GM18519 (cell line): ENCODE results near the gene PLD4.
"Not testable (repeated sequence)": the region's sequence is repeated elsewhere in the genome, so short reads cannot be mapped to it uniquely, and the experiment has no call there.

Source experiments
- ATAC-seq: cut with Tn5 transposase; IDR thresholded peaks from one replicate; pipeline ENCODE4 v1.9.1; 2021; ENCODE audit warnings: mild to moderate bottlenecking, moderate library complexity; ENCODE audit not compliant: unreplicated experiment, low FRiP score

PLD4 gene

DNA sequence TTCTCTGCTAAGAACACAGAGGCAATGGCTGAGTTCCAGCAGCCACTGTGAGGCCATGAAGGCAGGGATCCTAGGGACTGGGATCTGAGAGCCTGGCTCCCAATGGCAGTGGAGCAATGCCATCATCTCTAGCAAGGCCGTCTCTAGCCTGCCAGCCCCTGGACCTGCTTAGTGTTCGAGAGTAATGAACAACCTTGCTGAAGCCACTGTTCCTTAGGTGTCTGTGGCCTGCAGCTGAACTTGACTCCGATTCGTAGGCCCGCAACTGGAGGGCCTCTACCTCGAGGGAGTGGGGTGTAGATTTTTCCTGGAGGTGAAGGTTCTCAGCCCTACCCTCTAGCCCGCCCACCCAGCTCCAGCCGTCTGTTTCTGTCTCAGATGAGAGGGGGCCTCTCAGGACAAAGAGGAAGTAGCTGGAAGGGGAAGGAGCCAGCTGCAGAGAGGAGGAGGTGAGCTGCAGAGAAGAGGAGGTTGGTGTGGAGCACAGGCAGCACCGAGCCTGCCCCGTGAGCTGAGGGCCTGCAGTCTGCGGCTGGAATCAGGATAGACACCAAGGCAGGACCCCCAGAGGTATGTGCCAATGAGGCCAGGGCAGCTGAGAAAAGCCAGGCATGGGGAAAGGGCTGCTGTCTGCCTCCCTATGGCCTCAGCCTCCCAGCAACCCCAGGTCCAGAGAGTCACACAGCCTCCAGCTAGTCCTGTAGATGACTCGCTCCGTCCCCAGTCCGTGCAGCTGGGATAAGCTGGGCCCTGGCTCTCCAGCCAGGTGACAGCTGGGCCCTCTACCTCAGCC lies at the start of gene PLD4:
PLD4 (plus strand) TSS at position 459 of the 793 bp plus-strand sequence. CDS start 2,262 bp downstream, outside the sequence.
- ATAC-seq, result no peak

GRCh38 chr14:104875412-104875751 lies 49.3 kb upstream of the PLD4 start:
- no peak for ATAC-seq

- ATAC-seq, result no peak
Measured at GRCh38 chr14:104875811-104876210, 48.9 kb upstream of the PLD4 start.

- no peak for ATAC-seq
Measured at GRCh38 chr14:104876251-104876699, 48.4 kb upstream of the PLD4 start.

DNA sequence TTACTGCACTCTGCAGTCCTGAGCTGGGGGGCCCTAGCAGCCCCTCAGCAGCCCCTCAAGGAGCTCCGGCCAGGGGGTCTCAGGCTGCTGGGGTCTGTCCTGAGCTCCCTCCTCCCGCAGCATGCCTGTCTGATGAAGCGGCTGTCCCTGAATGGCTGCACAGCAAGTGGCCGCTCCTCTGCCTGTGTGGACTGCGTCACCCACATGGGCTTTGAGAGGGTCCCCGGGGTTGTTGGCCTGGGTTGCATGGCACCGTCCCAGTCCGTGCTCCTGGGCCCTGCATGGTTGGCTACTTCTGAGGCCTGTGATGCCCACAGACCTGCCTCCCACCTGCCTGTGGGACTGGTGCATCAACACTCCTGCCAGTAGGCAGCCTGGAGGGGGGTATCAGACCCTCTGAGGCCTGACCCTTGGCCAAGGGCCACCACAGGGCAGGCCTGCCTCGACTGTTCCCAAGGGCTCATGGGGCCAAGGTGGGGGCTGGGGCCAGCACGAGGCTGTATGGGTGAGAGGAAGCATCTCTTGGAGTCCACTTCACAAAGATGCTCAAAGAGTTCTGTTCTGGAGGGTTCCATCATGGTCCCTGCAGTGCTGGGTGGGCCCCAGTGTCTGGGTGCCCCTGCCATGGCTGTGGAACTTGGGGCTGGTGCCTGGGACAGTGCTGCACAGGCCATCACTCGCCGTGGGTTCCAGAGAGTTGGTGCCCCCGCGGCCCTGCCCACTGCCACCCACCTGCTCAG lies 47.4 kb upstream of the PLD4 start:
- ATAC-seq, result no peak

GRCh38 chr14:104877806-104878550 lies 46.7 kb upstream of the PLD4 start:
- ATAC-seq, result no peak

GRCh38 chr14:104878582-104878981 lies 46.1 kb upstream of the PLD4 start:
- ATAC-seq, result no peak

DNA sequence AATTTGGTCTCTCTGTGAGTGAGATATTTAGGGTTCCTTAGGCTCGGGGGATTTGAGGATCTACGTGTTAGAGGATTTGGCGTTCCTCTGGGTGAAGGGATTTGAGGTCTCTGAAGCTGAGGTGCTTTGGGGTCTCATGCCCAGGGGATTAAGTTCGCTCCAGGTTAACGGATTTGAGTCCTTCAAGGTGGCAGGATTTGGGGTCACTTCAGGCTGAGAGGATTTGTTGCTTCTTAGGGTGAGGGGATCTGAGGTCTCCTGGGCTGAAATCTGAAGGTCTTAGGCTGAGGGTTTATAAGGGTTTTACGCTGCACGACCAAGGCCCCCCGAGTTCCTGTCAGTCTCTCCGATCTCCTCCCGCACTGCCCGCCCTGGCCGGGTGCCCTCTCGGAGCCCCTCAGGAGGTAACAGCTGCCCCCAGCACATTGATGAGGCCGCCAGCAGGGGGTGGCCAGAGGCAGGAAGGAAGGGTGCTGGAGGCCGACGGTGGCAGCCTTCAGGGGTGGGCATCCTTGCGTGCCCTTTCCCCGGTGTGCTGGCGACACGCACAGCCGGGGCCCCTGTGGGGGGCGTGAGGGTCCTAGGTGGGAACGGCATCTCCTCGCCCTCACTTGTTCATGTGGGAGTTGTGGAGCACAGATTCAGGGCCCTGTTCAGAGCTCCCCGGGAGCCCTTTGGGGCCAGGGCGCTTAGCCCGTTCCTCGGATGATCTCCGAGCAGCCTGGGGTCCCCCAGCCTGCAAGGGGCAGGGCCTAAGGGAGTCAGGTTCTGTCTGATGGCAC lies 45.3 kb upstream of the PLD4 start:
- ATAC-seq, result no peak

GRCh38 chr14:104879983-104880565 lies 44.6 kb upstream of the PLD4 start:
- no peak for ATAC-seq

GRCh38 chr14:104880584-104881210 lies 44.0 kb upstream of the PLD4 start:
- no peak for ATAC-seq

DNA sequence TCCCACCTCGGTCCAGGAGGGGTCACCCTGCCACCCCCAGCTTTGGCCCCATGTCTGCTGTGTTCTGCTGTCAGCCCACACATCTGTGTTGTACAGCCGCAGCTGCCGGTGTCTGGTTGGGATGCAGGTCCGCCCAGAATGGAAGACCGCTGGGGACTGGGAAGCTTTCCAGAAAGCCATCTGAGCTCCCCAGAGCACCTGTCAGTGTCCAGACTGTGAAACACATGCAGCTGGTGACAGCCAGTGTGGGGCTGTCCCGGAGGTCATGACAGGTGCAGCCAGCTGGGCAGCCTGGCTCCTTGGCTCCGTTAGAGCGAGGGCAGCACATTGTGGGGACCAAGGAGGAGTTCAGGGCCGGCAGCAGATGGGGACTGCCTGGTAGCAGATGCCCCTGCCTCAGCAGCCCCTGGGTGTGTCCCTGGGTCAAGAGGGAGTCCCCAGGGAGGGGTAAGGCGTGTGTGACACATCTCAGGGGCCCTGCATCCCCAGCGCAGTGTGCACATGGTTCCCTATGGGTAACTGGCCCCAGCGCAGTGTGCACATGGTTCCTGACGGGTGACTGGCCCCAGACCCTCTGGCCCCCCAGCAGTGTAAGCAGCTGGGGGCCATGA lies 43.2 kb upstream of the PLD4 start:
- no peak for ATAC-seq

DNA sequence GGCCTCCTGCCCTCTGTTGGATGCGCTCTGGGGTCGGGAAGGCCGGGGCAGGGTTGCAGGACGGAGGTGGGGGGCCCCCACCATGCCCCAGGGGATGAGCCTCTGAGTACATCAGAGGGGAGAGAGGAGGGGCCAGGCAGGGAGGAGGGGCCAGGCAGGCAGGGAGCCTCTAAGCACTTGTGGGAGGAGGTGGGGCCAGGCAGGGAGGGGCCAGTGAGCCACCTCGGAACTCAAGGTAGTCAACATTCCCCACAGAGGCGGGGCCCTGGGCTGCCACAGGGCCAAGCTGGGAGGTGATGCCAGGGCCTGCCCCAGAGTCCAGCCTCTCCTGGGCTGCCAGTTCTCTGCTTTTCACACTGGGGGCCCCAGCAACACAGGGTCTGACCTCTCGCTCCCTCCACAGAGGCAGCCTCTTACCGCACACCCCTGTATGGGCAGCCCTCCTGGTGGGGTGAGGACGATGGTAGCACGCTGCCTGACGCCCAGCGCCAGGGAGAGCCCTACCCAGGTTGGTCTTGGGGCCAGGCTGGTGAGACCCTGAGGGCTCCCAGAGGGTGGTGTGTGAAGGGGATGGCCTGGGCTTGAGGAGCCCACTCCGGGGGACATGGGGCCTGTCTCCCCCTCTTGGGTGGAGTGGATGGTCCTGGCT lies 42.2 kb upstream of the PLD4 start:
- no peak for ATAC-seq

- ATAC-seq, result no peak
Measured at GRCh38 chr14:104882991-104883660, 41.6 kb upstream of the PLD4 start.

DNA sequence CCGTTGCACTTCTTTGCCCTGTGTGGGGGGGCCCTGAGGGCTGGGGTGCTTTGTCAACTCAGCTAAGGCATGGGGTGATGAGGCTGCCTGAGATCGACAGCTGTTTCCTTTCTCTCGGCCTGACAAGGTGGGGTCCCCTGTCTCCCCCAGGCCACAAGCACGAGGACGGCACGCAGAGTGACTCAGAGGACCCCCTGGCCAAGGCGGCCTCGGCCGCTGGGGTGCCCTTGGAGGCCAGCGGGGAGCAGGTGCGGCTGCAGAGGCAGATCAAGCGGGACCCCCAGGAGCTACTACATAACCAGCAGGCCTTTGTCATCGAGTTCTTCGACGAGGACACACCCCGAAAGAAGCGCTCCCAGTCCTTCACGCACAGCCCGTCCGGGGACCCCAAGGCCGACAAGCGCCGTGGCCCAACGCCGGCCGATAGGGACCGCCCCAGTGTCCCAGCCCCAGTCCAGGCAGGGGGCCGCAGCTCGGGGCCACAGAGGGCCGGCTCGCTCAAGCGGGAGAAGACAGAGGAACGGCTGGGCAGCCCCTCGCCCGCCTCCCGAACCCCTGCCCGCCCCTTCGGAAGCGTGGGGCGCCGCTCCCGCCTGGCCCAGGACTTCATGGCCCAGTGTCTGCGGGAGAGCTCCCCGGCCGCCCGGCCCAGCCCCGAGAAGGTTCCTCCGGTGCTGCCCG lies 40.9 kb upstream of the PLD4 start:
- ATAC-seq, result no peak

- not testable (repeated sequence) for ATAC-seq
Measured at GRCh38 chr14:104884381-104884780, 40.3 kb upstream of the PLD4 start.

- ATAC-seq, result no peak
Measured at GRCh38 chr14:104885031-104885972, 39.4 kb upstream of the PLD4 start.
